Measurements from ENCODE around the gene TJP3.

TJP3 gene

GRCh38 chr19:3665681-3666544, 42.3 kb upstream of the TJP3 start:
- TF ChIP-seq TAF1 (IDR thresholded peaks at IDR 0.05; ENCODE audit: borderline replicate concordance, insufficient read depth, low read length), result no peak
- no peak for TF ChIP-seq SIN3A (IDR thresholded peaks at IDR 0.05; ENCODE audit: borderline replicate concordance, insufficient read depth, low read length)
- TF ChIP-seq REST (IDR thresholded peaks at IDR 0.05; ENCODE audit: insufficient read depth in 1 of 2, low read depth in 2 of 2, low read length in 2 of 2), result no peak
- no peak for TF ChIP-seq FOXP2 (optimal IDR thresholded peaks at IDR 0.05; ENCODE audit: borderline replicate concordance, extremely low read depth, extremely low read length, insufficient read depth)
- TF ChIP-seq POLR2AphosphoS5 (IDR thresholded peaks at IDR 0.05; ENCODE audit: low read depth, low read length), result no peak

- peak; percentile 27 for TF ChIP-seq FOXP2 (optimal IDR thresholded peaks at IDR 0.05; ENCODE audit: borderline replicate concordance, extremely low read depth, extremely low read length, insufficient read depth)
These were observed 41.7 kb upstream of the TJP3 start for GRCh38 chr19:3666545-3666856.

GRCh38 chr19:3667037-3667638, 41.0 kb upstream of the TJP3 start:
- TF ChIP-seq REST (IDR thresholded peaks at IDR 0.05; ENCODE audit: insufficient read depth in 1 of 2, low read depth in 2 of 2, low read length in 2 of 2), result no peak
- no peak for TF ChIP-seq POLR2AphosphoS5 (IDR thresholded peaks at IDR 0.05; ENCODE audit: low read depth, low read length)
- no peak for TF ChIP-seq FOXP2 (optimal IDR thresholded peaks at IDR 0.05; ENCODE audit: borderline replicate concordance, extremely low read depth, extremely low read length, insufficient read depth)
- no peak for TF ChIP-seq SIN3A (IDR thresholded peaks at IDR 0.05; ENCODE audit: borderline replicate concordance, insufficient read depth, low read length)
- no peak for TF ChIP-seq TAF1 (IDR thresholded peaks at IDR 0.05; ENCODE audit: borderline replicate concordance, insufficient read depth, low read length)

- TF ChIP-seq POLR2AphosphoS5 (IDR thresholded peaks at IDR 0.05; ENCODE audit: low read depth, low read length) (no peak), FOXP2 (optimal IDR thresholded peaks at IDR 0.05; ENCODE audit: borderline replicate concordance, extremely low read depth, extremely low read length, insufficient read depth) (no peak), SIN3A (IDR thresholded peaks at IDR 0.05; ENCODE audit: borderline replicate concordance, insufficient read depth, low read length) (no peak), REST (IDR thresholded peaks at IDR 0.05; ENCODE audit: insufficient read depth in 1 of 2, low read depth in 2 of 2, low read length in 2 of 2) (no peak), TAF1 (IDR thresholded peaks at IDR 0.05; ENCODE audit: borderline replicate concordance, insufficient read depth, low read length) (no peak)
These were observed 40.4 kb upstream of the TJP3 start for GRCh38 chr19:3667766-3668165.

GRCh38 chr19:3668331-3669081, 39.7 kb upstream of the TJP3 start:
- TF ChIP-seq FOXP2 (optimal IDR thresholded peaks at IDR 0.05; ENCODE audit: borderline replicate concordance, extremely low read depth, extremely low read length, insufficient read depth) (no peak), TAF1 (IDR thresholded peaks at IDR 0.05; ENCODE audit: borderline replicate concordance, insufficient read depth, low read length) (no peak)

Data from PFSK-1 (cell line).